GM12892 (cell line): ENCODE measurements around the gene MTPN.

ENCODE experiments used
- DNase-seq: peaks from one replicate; pipeline ENCODE4 v3.0.0; 2011; ENCODE audit not compliant: insufficient read length
- FAIRE-seq: peaks from 2 replicates; lab custom pipeline; 2011; peaks lifted over from hg19 to GRCh38; lab: Jason Lieb, UNC
- POLR2A ChIP-seq: IDR thresholded peaks from 2 replicates; pipeline ENCODE4 v1.6.1; 2011; ENCODE audit warnings: low read depth, low read length, control low read depth
- POLR2AphosphoS5 ChIP-seq: IDR thresholded peaks from 2 replicates; pipeline ENCODE4 v1.6.1; 2011; ENCODE audit warnings: low read depth, low read length, control low read depth
- TAF1 ChIP-seq: IDR thresholded peaks from 2 replicates; pipeline ENCODE4 v1.6.1; 2011; ENCODE audit warnings: low read depth, mild to moderate bottlenecking, control low read depth, low read length, borderline replicate concordance

MTPN gene

DNA sequence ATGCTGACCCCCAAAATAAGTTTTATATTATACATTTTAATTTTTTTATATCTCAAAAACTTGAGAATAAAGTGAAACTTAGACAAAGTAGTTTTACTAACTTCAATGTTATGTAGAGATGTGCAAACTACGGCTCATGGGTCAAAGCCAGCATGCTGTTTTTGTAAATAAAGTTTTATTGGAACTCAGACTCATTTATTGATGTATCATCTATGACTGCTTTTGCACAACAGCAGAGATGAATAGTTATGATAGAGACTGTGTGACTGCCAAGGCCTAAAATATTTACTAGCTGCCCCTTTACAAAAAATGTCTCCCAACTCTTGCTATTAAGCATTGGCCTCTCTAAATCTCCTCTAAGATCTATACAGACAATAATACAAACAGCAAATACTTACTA lies 12.4 kb downstream of the MTPN start:
- peak; percentile 71 for FAIRE-seq
- DNase-seq: no peak
- TF ChIP-seq POLR2AphosphoS5: no peak
- no peak for TF ChIP-seq POLR2A
- TF ChIP-seq TAF1: no peak

DNA sequence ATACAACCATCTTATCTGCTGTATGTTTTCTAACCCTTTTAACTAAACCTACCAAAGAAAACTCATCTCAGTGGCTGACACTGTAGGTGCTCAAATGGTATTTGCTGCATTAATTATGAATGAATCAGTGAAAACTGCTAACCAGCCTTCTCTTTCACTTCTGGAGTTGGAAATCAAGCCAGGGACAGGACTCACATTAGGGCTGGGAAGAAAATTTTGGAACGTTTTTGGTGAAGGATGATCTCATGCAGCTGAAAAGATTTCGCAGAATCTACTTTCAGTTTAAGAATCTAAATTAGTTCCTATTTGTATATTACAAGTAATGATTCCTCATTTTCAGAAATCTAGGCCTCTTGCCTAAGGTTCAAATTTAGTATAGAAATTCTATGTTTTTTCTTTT lies 12.9 kb downstream of the MTPN start:
- FAIRE-seq (peak; percentile 68), DNase-seq (no peak)
- TF ChIP-seq POLR2A (no peak), TAF1 (no peak), POLR2AphosphoS5 (no peak)

DNA sequence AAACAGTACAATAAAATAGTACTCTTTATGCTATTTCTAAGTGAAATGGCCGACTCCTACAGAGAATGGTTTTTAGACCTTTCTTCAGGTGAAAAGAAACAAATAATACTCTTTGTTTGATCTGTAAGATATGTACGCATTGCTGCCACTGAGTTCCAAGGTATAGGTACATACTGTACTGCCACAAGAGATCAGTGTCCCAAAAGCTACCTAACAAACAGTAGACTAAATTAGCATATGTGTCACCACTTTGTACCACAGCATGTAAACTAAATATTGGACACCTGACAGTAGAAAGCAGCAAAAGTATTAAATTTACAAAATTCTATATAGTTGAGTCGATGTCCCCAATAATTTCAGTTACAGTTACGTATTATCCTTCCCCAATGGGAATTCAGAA lies 14.4 kb downstream of the MTPN start:
- TF ChIP-seq POLR2AphosphoS5 (no peak), POLR2A (no peak), TAF1 (no peak)
- no peak for FAIRE-seq

DNA sequence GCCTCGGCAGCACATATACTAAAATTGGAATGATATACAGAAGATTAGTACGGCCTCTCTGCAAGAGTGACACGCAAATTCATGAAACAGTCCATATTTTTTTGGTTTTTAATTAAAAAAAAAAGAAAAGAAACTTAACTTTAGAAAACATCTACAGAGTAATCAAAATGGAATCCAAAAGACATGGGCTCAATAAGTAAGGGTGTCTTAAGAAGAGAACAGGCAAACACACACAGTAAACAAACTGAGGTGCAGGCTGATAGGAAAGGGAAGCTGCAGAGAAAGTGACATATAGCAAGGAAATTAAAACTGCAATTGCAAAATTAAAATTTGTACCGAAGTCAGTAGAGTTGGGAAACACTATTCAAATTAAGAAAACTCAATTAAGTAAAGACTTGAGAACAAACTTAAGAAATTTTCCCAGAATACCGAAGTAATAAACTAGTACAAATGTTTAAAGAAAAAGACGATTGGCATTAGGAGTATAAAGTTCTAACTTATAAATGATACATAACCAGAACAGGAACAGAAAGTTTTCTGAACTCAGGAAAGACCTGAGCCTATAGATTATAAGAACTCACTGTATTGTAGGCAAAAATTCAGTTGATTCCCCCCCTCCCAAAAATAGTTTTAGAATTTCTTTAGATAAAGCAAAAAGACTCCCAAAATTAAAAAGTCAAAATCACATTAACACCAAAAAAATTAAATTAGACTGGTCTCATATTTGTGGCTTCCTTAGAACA lies 16.3 kb downstream of the MTPN start:
- TF ChIP-seq TAF1 (no peak), POLR2AphosphoS5 (no peak), POLR2A (no peak)
- DNase-seq (no peak), FAIRE-seq (no peak)

More for the DNA sequence above, 14.4 kb downstream of the MTPN start:
- DNase-seq: no peak

DNA sequence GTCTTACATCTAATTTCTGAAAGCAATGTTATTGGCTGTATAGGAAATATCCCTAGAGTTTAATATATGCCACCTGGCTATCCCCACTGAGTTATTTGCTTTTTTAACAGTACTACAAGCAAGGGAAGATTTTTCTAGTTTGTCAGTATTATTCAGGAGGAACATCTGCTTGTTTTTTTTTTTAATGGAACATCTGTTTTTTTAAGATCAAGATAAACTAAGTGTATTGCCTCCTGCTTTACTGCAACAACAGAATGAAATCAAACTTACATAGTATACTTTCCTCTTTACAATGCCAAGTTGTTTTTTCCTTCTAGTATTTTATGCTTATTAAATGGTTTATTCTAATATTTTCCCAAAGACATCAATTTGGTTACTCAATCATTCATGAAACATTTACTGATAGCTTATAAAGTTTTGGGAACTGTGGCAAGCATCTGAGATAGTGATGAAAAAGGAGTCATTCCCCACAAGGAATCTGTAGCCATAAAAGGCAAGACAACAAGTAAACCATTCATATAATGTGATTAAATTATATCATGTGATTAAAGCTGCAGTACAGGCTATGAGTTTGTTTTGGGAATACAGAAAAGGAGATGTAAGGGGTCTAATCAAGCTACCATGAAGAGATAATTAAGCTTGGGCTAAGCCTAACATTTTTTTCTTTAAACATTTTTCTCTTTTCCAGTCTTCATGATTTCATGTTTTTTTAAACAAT lies 17.4 kb downstream of the MTPN start:
- DNase-seq (no peak), FAIRE-seq (no peak)
- TF ChIP-seq POLR2AphosphoS5 (no peak), POLR2A (no peak), TAF1 (no peak)

DNA sequence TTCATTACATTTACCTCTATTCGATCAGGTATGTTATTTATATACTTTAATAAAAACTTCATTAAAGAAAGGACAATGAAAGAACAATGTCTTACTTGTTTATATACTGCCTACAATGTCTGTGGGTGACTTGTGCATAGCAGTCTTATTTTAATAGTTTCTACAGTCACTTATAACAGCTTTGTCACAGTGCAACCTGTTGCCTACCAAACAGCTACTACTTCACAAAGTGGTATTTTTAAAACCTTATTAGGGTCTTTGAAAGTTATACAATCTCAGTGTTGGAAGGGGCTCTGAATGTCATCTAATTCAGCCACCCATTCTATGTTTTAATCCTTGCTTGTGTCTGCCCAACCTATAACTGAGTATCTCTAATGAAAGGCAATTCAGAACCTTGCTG lies 19.0 kb downstream of the MTPN start:
- TF ChIP-seq TAF1 (no peak), POLR2AphosphoS5 (no peak), POLR2A (no peak)
- no peak for FAIRE-seq
- no peak for DNase-seq

DNA sequence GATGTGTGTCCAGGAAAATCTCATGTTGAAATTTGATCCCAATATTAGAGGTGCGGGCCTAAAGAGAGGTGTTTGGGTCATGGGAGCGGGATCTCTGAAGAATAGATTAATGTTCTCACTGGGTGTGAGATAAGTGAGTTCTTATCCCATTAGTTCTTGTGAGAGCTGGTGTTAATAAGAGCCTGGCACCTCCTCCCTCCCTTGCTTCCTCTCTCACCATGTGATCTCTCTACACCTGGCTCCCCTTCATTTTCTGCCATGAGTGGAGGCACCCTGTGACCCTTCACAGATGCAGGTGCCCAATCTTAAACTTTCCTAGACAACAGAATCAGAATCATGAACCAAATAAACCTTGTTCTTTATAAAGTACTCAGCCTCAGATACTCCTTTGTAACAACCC lies 19.5 kb downstream of the MTPN start:
- no peak for TF ChIP-seq POLR2A
- TF ChIP-seq TAF1: no peak
- TF ChIP-seq POLR2AphosphoS5: no peak
- FAIRE-seq (no peak), DNase-seq (no peak)

DNA sequence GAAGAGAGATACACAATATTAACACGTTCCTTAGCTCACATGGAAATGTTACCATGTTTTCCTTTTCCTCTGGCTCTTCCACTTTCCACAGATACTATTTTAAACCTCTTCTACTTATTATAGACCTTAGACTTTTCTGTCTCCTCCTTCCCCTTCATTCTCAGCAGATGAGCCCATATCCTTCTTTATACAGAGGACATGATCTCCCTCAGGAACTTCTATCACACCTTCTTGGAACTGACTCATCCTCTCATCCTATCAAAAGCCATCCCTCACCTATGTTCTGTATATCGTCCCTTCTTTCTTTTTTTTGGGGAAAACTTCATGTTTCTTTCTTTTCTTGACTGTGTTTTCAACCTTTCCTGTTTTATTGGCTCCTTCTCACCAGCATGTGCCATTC lies 20.8 kb downstream of the MTPN start:
- FAIRE-seq (no peak), DNase-seq (no peak)
- TF ChIP-seq TAF1 (no peak), POLR2A (no peak), POLR2AphosphoS5 (no peak)

DNA sequence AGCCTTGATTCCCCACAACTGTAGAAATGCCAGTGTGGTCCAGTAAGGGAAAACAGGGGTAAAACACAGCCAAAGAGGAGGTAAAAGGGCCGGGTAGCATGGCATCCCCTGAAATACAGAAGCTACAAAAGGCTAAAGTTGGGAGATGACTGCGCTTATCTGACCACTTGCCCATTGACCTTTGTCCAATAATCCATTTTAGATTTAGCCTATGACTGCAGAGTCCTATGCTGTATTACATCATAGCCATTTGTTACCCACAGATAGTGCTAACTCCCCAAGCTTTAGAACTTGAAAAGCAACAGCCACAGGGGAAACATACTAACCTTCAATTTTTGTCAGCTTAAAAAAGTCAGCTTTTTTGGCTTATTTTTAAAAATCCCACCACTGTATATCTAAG lies 26.2 kb downstream of the MTPN start:
- TF ChIP-seq POLR2A (no peak), POLR2AphosphoS5 (no peak), TAF1 (no peak)
- DNase-seq (no peak), FAIRE-seq (no peak)

DNA sequence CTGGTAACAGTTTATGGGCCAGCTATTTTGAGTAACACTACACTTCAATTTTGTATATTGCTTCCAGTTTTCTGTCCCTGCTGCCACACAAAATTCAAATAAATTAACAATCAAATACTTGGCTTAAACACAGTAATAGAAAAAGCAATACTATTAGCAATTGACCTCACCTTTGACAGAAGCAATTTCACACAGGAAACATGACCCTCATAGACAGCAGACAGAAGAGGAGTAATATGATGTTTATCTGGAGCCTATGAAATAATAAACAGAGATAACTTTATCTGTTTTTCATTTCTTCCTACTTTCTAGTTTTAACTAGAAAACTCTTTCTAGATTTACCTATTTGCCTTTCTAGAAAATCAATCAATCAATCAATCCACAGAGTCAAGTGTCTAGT lies 26.7 kb downstream of the MTPN start:
- no peak for FAIRE-seq
- no peak for DNase-seq
- TF ChIP-seq POLR2AphosphoS5: no peak

DNA sequence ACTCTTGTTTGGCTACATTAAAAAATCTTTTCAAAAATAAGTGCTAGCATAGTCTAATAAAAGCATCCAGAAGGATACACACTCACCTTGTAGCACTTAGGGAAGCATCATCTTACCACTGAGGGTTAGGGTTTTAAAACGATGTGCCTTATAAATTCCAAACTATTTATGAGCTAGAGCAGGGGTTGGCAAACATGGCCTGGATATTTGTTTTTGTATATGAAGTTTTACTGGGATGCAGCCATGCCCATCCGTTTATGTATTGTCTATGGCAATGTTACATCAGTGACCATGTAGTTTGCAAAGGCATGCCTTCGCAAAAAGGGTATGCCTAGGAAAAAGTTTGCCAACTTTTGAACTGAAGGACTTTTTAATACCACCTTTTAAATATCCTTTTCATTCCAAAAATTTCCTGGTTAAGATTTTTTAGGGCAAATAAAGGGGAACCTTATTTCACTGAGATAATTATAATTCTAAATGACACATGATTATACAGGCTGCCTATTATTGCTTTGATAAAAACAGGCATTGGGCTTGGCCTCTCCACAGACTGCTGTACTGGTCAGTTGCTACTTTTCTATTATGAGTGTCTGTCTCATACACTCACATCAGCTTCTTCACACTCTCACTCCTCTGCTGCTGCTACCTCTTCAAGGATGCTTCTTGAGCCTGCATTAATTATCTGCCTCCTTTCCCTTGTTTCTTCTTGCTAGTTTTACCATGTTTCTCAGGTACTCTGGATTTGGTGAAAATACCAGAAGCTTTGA lies 30.7 kb downstream of the MTPN start:
- DNase-seq: no peak

DNA sequence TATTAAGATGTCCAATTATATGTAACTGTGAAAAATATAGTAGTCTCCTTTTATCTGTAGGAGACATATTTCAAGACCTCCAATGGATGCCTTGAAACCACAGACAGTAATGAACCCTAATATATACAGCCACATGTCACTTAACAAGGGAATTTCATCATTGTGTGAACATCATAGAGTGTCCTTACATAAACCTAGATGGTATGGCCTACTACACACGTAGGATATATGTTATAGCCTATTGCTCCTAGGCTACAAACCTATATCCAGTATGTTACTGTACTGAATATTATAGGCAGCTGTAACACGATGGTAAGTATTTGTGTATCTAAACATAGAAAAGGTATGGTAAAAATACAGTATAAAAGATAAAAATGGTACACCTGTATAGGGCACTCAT lies 32.4 kb downstream of the MTPN start:
- no peak for TF ChIP-seq TAF1
- TF ChIP-seq POLR2A: no peak
- no peak for TF ChIP-seq POLR2AphosphoS5
- FAIRE-seq (no peak), DNase-seq (no peak)

More for the DNA sequence above, 30.7 kb downstream of the MTPN start:
- FAIRE-seq: no peak
- TF ChIP-seq TAF1 (no peak), POLR2A (no peak), POLR2AphosphoS5 (no peak)
